ENCODE data around the gene NFKBIB. TPM values are rescaled to one million over a fixed set of nuclear protein-coding genes. Genes with fewer than 3 reads are reported as not detected.

Gene NFKBIB
- total RNA-seq, 1 experiment from 2014 or later, result 33.8 TPM

DNA sequence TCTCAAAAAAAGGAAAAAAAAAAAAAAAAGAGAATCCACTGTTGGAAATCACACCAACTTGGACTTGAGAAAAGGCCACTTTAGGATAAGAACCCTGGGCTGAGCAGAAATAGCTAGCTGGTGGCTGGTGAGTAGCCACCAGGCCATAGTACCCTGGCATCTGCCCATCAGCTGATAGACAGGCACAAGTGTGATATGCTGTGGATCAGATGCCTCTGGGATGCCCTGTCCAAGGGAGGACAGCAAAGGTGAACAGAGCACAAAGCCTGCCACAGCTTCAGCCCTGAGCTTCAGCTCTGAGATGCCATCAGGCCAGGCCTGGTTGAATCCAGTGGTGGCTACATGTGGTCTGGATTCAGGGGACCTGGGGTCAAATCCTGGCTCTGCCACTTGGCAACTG is 9.1 kb upstream of the NFKBIB start:
- Mint-ChIP-seq H3K36me3 (ENCODE audit: insufficient read depth in 1 of 3, low read depth in 3 of 3) (no peaks in the 10 kb centered on the region), H3K4me3 (no peak overlapping the region), H3K27me3 (ENCODE audit: low read depth) (no peaks in the 10 kb centered on the region; the same call in 1 of the 2 replicates), H3K27ac (no peak overlapping the region), H3K9me3 (no peaks in the 10 kb centered on the region), H3K4me1 (no peaks in the 10 kb centered on the region)
- Histone ChIP-seq H4K20me1 (ENCODE audit: control insufficient read depth, insufficient read depth, insufficient read length) (peaks cover 3% of the 10 kb centered on the region), H2BK120ac (ENCODE audit: low read depth, low read length, poor library complexity, severe bottlenecking) (no peak overlapping the region), H2BK5ac (ENCODE audit: insufficient read length, low read length) (no peak overlapping the region), H3K27me3 (ENCODE audit: insufficient read depth, low read length) (no peaks in the 10 kb centered on the region), H3T11ph (ENCODE audit: low read length) (no peak overlapping the region), H3K23me2 (ENCODE audit: insufficient read length, low read depth, low read length, poor library complexity, severe bottlenecking) (no peaks in the 10 kb centered on the region), H2BK15ac (ENCODE audit: low read depth, low read length) (no peak overlapping the region), H2BK12ac (ENCODE audit: insufficient read length, low read depth, low read length) (no peak overlapping the region), H3K79me1 (ENCODE audit: insufficient read depth, low read depth, low read length, poor library complexity, severe bottlenecking) (no peaks in the 10 kb centered on the region), H3K79me2 (ENCODE audit: insufficient read depth, low read length) (no peaks in the 10 kb centered on the region), H3K18ac (ENCODE audit: insufficient read length, low read depth, low read length) (no peak overlapping the region), H4K8ac (replicated peaks; ENCODE audit: insufficient read length, low read depth, low read length) (no peak overlapping the region), H2BK20ac (ENCODE audit: low read depth, low read length, poor library complexity, severe bottlenecking) (no peak overlapping the region), H3K14ac (ENCODE audit: insufficient read depth, low read length) (no peak overlapping the region), H3K4me1 (ENCODE audit: insufficient read depth, low read length) (no peaks in the 10 kb centered on the region), H3K27ac (ENCODE audit: insufficient read length, low read depth, low read length) (no peak overlapping the region), H4K91ac (ENCODE audit: insufficient read length, low read depth, low read length) (no peak overlapping the region), H2AFZ (ENCODE audit: low read length) (no peak overlapping the region), H3K4ac (ENCODE audit: low read depth, low read length) (no peak overlapping the region), H3K4me2 (ENCODE audit: insufficient read depth, insufficient read length, low read length) (no peak overlapping the region), H3K56ac (ENCODE audit: insufficient read length, low read depth, low read length) (no peak overlapping the region), H3K9ac (ENCODE audit: extremely low read depth, insufficient read length, low read length) (no peak overlapping the region), H3K23ac (ENCODE audit: insufficient read length, low read depth, low read length) (no peak overlapping the region), H4K5ac (ENCODE audit: insufficient read length, low read depth, low read length) (no peak overlapping the region), H3K9me3 (ENCODE audit: control insufficient read depth, low read depth, low read length) (no peaks in the 10 kb centered on the region), H2AK5ac (ENCODE audit: insufficient read length, low read length) (no peak overlapping the region)
- TF ChIP-seq, protein P1, sequence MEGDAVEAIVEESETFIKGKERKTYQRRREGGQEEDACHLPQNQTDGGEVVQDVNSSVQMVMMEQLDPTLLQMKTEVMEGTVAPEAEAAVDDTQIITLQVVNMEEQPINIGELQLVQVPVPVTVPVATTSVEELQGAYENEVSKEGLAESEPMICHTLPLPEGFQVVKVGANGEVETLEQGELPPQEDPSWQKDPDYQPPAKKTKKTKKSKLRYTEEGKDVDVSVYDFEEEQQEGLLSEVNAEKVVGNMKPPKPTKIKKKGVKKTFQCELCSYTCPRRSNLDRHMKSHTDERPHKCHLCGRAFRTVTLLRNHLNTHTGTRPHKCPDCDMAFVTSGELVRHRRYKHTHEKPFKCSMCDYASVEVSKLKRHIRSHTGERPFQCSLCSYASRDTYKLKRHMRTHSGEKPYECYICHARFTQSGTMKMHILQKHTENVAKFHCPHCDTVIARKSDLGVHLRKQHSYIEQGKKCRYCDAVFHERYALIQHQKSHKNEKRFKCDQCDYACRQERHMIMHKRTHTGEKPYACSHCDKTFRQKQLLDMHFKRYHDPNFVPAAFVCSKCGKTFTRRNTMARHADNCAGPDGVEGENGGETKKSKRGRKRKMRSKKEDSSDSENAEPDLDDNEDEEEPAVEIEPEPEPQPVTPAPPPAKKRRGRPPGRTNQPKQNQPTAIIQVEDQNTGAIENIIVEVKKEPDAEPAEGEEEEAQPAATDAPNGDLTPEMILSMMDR (conservative IDR thresholded peaks at IDR 0.05), result no peak
- DNase-seq, result no peak
